Adipose tissue (tissue), 3 donors: ENCODE results near the gene RNF149. TPM values are rescaled to one million over a fixed set of nuclear protein-coding genes. Genes with fewer than 3 reads are reported as not detected.
A peak's percentile ranks its signal among the peaks of the same experiment; 100 is the strongest.
"Not testable (repeated sequence)": the region's sequence is repeated elsewhere in the genome, so short reads cannot be mapped to it uniquely, and the experiment has no call there.

Source experiments
- H3K27ac ChIP-seq: one replicate; pipeline ENCODE4 v1.5.1; 2013; ENCODE audit warnings: low read depth, low read length
- WGBS, 3 donors: extraction: QIAGEN DNeasy Blood & Tissue Kit; methylation state at CpG; one replicate each; pipeline ENCODE4 v1.1.7; 2013; 5-methylcytosine and 5-hydroxymethylcytosine counted together
- polyA plus RNA-seq, 3 donors: library from polyadenylated mRNA; stranded (reverse); fragments of 200-250 nt; gene quantifications; one replicate each; pipeline ENCODE4 v1.2.3, GENCODE V29; 2013
- donor health status: healthy with polysubstance abuse.
- donor health status: Bipolar disorder and iron deficiency.
- donor health status: healthy.

Gene RNF149
- polyA plus RNA-seq, 3 donors: 21.0 to 41.5 (median 21.8) TPM

DNA sequence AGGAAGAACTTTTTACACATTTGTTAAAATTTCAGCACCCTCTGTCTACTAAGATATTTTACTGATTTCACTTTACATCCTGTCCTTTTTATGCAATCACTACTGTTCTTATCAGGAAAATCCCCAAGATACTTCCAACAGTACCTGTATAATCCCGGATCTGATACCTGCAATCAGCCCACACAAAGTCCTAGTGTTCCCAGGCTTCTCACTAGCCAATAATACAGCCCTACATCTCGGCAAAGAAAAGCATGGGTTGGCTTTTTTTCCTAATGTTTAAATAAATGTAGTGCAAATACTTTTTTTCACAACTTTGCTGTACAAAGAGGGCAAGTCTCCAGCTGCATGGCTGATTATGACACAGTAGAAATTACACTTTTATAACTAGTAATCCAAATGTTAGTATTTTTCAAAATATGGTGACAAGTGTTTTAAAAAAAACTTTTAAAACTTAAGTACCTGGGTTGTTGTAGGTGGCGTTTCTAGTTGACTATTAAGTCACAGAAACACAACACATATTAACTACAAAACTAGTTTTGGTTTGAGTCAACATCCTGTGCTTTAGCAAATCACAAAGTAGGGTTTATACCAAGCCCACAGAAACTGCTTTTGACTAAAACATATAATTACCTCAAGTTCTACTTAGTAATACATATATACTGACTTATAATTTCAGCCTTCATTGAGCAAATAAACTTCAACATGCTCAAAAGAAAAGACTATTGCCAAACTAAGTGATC is 36.3 kb downstream of the RNF149 start:
- H3K27ac ChIP-seq: no peak overlapping the region
- 33 to 85% (median 74%) methylated on average over 3 of the region's 3 CpGs for WGBS, 3 donors

DNA sequence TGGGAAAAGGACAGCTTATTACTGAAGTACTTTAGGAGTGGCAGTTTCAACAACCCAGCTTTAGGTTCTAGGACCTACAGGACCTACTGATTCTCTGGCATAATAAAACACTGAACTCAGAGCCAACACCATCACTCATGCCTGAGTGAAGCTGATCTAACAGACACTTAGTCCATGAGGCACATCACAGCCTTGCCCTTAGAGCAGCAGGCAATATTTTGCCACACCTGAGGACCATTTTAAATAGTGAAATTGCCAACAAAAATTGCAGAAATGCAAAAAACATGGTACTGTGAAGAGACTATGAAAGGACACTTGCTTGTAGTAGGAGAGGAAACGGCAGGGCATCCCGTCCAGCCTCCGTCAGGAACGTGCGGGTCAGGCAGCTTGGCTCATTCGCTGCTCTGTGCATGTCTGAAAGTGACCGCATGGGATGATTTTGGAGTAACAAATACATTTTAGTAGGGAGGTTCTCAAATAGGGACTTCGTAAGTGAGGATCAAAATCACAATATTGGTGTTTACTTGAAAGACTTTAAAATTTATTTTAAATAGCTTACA is 37.7 kb downstream of the RNF149 start:
- WGBS, 3 donors: 88 to 92% (median 90%) methylated on average over 8 of the region's 8 CpGs
- H3K27ac ChIP-seq: no peak overlapping the region

DNA sequence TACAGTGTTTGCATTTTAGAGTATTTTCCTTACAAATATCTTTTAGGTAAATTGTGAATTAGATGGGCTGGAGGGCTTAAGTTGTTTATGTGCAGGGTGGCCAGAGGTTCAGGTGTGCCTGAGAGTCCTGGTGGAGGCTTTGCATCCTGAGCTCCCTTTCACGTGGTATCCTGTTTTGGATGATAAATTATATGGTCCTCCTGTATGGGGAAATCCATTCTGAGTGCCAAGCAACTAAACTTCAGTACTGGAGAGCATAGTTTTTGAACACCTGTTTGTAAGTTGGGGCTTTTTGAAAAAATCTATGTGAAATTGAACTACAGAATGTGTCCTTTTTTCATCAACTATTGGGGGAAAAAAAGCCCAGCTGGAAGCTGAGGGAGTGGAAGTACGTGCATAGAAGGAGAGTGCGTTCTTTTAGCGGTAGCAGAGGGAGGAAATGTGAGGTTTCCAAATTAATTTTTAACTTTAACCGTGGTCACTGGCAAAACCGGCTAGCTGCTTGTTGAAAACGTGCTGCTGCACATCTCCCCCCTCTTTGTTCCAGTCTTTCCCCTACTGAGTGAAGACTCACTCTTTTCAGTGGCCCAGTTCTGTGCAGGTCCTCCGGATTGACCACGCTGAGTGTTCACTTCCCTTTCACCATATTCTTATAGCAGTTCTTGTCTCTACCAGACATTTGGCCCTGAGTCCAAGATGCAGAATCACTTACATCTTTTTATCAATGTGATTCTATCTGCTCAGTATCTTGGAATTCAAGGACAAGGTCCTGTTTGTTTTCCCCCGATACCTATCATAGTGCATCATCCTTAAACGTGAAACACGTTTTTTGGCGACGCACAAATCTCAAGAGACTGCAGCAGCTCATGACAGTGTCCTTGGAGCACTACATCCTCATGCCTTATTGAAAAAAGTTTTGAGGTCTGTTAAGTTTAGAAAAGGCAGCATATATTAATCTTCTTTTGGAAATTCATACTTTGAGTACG is 40.5 kb downstream of the RNF149 start:
- WGBS, 3 donors: 43 to 66% (median 66%) methylated on average over 15 of the region's 15 CpGs

DNA sequence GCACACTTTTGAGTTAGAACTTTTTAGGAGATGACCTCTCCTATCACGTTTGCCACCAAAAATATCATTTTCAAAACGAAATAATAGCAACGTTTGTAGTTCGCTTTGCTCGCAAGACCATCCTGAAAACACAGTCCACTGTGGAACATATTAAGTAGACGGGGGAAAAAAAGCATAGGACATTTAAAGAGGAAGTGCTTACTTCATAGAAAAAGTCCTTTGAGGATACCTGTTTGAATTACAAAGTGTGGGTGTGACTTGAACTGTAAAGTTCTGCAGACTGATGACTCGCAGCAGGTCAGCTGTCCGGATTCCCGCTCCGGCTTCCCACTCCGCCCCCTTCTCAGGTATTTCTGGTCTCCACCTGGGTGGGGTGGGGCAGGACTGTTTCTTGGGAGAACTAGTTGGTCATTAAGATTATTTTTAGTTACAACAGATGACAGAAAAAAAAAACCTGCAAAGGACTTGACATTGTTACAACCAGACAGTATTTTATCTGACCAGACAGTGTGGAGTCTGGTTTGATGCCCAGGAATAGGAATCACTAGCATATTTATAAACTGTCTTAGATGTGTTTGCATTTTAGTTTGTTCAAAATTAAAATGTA is 42.5 kb downstream of the RNF149 start:
- no peak overlapping the region for H3K27ac ChIP-seq
- WGBS, 3 donors: 68 to 83% (median 82%) methylated on average over 11 of the region's 11 CpGs

More for the DNA sequence above, 40.5 kb downstream of the RNF149 start:
- H3K27ac ChIP-seq: no peak overlapping the region

DNA sequence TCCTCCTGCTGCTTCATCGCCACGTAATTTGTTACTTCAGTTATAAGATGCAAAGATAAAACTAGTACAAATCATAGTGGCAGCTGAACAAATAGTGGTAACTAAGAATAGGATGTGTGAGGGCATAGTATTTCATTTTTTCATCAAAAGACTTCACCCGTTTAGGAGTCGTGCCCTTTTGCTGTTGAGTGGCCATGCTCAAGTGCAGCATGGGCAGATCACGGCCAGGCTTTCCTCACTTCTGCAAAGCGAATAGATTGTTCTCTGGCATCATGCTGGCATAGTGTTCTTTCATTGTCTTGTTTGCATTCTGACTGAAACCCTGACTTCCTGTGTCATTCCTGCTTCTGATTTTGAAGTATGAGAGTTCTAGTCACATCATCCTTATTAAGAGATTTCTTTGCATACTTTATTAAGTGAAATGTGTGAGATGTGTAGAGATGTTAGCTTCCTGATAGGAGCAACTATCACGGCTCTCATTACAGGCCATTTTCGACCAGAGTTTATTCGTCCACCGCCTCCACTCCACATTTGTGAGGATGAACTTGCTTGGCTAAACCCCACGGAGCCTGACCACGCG is 44.1 kb downstream of the RNF149 start:
- 78 to 89% (median 86%) methylated on average over 13 of the region's 13 CpGs for WGBS, 3 donors
- H3K27ac ChIP-seq: no peak overlapping the region

DNA sequence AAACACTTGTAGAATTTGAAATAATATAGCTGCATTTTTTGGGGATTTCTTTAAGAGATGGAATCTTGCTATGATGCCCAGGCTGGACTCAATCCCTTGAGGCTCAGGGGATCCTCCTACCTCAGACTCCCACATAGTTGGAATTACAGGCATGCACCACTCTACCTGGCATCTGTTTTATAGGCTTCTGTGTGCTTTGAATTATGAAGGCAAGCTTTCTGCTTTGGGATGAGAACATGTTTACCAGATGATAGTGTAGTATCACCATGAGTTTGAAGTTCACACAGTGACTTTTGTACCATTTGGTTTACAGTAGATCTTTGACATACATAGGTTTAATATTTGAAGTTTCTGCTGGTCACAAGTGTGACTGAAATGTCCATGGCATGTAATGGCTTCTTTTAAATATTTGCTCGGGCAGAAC is 45.1 kb downstream of the RNF149 start:
- H3K27ac ChIP-seq: no peak overlapping the region
- 86 to 93% (median 92%) methylated on average over 1 of the region's 1 CpG for WGBS, 3 donors

DNA sequence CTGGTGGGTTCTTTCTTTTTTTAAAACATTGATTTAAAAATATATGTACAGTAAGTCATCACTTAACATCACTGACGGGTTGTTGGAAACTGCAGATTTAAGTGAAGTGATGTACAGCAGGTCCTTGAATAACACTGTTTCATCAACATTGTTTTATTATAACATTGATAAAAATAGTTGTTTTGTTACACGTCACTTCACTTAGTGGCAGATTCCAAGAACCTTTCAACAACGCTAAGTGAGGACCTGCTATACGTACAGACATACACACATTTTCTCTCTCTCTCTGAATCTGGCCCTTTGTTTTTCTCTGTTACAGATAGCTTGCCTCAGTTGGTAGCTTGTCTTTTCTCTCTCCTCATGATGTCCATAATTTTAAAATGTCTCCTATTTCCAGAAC is 46.4 kb downstream of the RNF149 start:
- WGBS, 3 donors: 81 to 96% (median 92%) methylated on average over 4 of the region's 4 CpGs
- H3K27ac ChIP-seq: no peak overlapping the region

DNA sequence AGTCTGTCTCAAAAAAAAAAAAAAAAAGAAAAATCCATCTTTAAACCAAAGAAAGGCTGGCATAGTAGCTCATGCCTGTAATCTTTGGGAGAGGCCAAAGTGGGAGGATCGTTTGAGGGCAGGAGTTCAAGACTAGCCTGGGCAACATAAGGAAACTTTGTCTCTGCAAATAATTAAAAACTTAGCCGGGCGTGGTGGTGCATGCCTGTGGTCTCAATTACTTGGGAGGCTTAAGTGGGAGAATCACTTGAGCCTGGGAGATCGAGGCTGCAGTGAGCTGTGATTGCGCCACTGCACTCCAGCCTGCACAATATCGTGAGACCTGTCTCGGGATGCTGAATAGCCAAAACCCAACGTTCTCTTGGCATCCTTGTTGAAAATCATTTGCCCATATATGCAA is 49.7 kb downstream of the RNF149 start:
- 97% methylated on average over 8 of the region's 8 CpGs for WGBS, 3 donors
- no peak overlapping the region for H3K27ac ChIP-seq

DNA sequence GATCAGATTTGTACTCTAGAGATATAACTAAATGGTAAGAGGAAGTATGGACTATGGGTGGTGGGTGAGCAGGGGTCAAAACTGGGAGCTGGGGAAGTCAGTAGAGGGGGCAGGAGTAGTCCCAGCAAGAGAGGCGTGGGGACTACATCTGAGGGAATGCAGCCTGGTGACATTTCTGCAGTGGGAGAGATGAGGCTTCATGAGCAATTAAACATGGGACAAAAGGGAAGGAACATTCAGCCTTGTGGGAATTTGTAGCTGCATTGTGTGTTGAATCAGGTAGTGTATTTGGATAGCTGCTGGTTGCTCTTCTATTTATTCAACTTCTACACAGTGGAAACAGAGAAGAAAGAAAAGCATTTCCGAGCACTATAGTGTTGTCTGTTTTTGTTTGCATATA is 52.2 kb downstream of the RNF149 start:
- 88 to 95% (median 94%) methylated on average over 2 of the region's 2 CpGs for WGBS, 3 donors
- H3K27ac ChIP-seq: no peak overlapping the region

DNA sequence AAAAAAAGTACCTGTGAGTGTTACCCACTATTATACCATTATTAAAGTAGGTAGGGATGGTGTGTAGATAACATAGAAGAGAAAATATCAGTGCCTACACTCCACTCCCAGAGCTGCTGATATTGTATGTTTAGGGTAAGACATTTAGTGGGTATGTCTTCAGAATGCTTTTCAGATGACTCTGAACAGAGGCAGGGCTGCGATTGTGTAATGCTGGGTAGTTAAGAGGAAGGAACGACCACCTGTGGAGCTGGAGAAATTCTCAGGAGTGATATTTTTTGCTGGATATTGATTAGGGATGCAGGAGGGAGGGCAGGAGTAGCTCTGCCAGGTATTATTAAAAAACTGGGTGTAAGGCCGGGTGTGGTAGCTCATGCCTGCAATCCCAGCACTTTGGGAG is 53.0 kb downstream of the RNF149 start:
- no peak overlapping the region for H3K27ac ChIP-seq
- 46 to 78% (median 75%) methylated on average over 3 of the region's 3 CpGs for WGBS, 3 donors

DNA sequence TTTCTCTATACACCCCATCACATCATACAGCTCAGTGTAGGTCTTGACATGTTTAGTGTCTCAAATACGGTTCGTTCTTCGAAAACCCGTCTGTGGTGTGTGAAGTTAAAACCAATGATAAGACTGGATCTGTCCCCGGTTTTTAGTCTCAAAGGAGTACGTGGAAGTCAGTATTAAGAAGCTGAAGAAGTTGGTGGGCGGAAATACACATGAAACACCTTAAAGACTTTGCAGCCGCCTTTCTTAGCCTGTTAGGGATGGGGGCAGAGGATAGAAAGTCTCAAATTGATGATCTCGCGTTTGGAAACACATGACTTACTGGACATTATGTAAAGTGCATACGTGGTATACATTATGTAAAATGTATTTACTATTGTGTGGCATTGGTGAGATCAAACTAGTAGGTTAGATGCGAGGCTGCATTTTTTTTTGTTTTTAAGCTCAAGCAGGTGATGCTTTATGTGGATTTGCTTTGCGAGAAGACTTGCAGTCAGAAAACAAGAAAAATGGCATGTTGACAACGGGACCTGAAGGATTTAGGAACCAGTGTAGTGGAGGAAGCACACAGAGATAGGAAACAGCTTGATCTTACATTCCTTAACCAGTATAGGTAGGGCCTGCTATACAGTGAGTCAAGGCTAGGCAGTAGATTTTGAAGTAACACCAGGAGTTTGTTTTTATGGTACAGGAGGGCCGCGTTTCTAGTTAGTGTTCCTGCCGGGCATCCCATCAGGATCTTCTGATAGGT is 54.6 kb downstream of the RNF149 start:
- WGBS, 3 donors: 8 to 29% (median 27%) methylated on average over 17 of the region's 17 CpGs
- H3K27ac ChIP-seq: no peak overlapping the region

DNA sequence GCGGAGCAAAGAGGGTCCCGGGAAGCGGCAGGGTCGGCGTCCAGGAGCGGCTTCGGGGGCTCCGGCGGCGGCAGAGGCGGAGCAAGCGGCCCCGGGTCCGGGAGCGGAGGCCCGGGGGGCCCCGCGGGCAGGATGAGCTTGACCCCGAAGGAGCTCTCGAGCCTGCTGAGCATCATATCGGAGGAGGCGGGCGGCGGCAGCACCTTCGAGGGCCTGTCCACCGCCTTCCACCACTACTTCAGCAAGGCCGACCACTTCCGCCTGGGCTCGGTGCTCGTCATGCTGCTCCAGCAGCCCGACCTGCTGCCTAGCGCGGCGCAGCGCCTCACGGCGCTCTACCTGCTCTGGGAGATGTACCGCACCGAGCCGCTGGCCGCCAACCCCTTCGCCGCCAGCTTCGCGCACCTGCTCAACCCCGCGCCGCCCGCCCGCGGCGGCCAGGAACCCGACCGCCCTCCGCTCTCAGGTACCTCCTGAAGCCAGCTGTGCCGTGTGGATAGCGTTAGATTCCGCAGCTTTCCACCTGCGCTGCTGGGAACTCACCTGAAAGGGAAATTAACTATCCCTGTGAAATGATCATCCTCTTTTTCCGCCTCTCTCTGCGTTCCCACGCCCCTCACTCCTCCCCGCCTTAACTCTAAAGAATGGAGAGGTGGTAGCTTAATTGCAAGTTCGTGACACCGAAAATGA is 55.3 kb downstream of the RNF149 start:
- 0 to 1% (median 0%) methylated on average over 58 to 65 of the region's 65 CpGs for WGBS, 3 donors
- H3K27ac ChIP-seq: peak overlapping the region; percentile 81

DNA sequence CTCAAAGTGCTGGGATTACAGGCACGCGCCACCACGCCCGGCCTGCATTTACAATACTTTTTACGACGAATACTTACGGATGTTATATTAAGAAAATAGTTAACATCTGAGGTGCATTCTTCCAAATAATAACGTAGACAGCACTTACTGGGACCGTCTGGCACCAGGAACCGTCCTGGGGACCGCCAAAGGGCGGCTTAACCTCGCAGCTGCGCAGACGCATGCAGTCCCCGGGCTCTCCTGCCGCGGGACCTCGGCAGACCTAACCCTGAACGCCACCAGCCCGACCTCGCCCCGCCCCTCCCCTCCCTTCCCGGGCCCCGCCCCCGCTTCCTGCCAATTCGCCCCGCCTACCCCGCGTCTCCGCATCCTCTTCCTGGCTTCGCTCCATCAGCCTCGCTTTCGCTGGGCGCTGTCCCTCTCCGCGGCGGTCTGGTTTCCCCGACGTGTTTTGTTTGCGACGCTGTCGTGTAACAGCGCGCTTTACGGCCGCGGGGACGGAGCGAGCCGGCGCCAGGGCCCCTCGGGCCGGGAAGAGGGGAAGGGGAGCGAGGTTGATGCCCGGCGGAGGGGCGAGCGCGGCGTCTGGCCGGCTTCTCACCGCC is 56.0 kb downstream of the RNF149 start, which contains the start of gene CNOT11:
CNOT11 (plus strand) TSS at position 479 of the 605 bp plus-strand sequence; CDS start at position 558, 79 bp downstream.
- H3K27ac ChIP-seq: peak within 1 kb of the TSS; percentile 81
- 0 to 1% (median 0%) methylated on average over 62 to 63 of the region's 63 CpGs for WGBS, 3 donors

DNA sequence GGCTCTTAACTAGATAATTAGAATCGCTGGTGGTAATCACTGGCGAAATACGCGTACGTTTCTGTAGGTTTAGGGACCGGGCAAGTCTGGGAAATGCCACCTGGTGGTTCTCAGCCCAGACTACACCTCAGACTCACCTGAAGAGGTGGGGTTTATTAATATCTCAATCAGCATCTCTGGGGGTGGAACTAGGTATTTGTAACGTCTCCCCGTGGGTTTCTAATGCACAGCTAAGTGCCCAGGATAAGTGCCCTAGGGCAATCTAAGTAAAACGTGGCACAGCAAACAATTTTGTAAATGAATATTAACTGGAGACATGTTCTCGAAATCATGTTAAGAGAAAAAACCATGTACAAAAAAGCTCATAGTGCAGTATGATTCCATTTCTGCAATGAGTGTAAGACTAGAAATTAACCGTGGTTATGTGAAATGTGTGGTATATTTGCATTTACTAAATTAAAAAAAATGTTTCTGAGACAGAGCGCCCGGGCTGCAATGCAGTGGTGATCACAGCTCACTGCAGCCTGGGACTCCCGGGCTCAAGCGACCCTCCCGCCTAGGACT is 56.6 kb downstream of the RNF149 start:
- WGBS, 3 donors: 12 to 41% (median 34%) methylated on average over 16 of the region's 16 CpGs
- H3K27ac ChIP-seq: no peak overlapping the region

DNA sequence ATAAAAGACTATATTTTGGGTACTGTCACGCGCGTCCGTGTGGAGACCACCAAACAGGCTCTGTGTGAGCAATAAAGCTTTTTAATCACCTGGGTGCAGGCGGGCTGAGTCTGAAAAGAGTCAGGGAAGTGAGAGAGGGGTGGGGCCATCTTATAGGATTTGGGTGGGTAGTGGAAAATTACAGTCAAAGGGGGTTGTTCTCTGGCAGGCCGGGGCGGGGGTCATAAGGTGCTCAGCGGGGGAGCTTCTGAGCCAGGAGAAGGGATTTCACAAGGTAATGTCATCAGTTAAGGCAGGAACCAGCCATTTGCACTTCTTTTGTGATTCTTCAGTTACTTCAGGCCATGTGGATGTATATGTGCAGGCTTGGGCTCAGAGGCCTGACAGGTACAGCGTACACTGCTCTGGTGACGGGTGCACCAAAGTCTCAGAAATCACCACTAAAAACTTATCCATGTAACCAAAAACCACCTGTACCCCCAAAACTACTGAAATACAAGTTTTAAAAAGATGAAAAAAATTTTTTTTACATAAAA is 57.2 kb downstream of the RNF149 start:
- H3K27ac ChIP-seq: not testable (repeated sequence)
- 60 to 94% (median 90%) methylated on average over 10 of the region's 10 CpGs for WGBS, 3 donors

DNA sequence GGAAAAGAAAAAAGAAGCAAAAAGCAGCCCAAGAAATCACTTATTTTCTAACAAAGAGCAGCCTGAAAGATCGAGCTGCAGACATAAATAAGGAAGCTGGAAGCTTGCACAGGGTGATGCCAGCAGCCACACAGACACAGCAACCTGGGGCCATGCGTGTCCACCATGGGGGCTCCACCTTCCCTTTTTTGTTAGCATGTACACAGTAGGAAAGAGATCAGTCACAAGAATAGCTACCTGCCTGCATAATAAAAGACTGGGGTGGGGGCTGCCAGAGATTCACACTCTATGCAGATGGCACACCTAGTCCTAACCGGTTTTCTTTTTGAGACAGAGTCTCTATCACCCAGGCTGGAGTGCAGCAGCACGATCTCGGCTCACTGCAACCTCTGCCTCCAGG is 58.7 kb downstream of the RNF149 start:
- no peak overlapping the region for H3K27ac ChIP-seq
- 68 to 83% (median 74%) methylated on average over 5 of the region's 5 CpGs for WGBS, 3 donors
